Neuronal stem cell (in vitro differentiated cells): ENCODE measurements around the gene PLCH2.
A peak's percentile ranks its signal among the peaks of the same experiment; 100 is the strongest.

Experiments used
- DNase-seq: peaks from one replicate; pipeline ENCODE4 v3.0.0-alpha.2; 2013; ENCODE audit warnings: low spot score
- H2AFZ ChIP-seq: one replicate; pipeline ENCODE4 v1.6.1; 2013; ENCODE audit warnings: mild to moderate bottlenecking, low read length, inconsistent platforms
- H2AK5ac ChIP-seq: 2 replicates; pipeline ENCODE4 v1.6.1; 2013; ENCODE audit warnings: low read depth, mild to moderate bottlenecking, inconsistent platforms, low read length, moderate library complexity, mixed read lengths
- H2BK120ac ChIP-seq: 2 replicates; pipeline ENCODE4 v1.6.1; 2013; ENCODE audit warnings: low read depth, mild to moderate bottlenecking, inconsistent platforms, low read length, moderate library complexity, mixed read lengths
- H2BK12ac ChIP-seq: one replicate; pipeline ENCODE4 v1.6.1; 2013; ENCODE audit warnings: low read length, inconsistent platforms
- H2BK15ac ChIP-seq: 2 replicates; pipeline ENCODE4 v1.6.1; 2013; ENCODE audit warnings: mild to moderate bottlenecking, low read length, inconsistent platforms, mixed read lengths
- H2BK5ac ChIP-seq: one replicate; pipeline ENCODE4 v1.6.1; 2013; ENCODE audit warnings: inconsistent platforms, mild to moderate bottlenecking, low read length, moderate library complexity
- H3K14ac ChIP-seq: one replicate; pipeline ENCODE4 v1.6.1; 2013; ENCODE audit warnings: low read length, inconsistent platforms
- H3K18ac ChIP-seq: 2 replicates; pipeline ENCODE4 v1.6.1; 2013; ENCODE audit warnings: low read length, inconsistent platforms
- H3K23ac ChIP-seq: 2 replicates; pipeline ENCODE4 v1.6.1; 2013; ENCODE audit warnings: low read depth, mild to moderate bottlenecking, mixed read lengths, low read length, inconsistent platforms; ENCODE audit not compliant: poor library complexity
- H3K27ac ChIP-seq: replicated peaks from 3 replicates; pipeline ENCODE4 v1.5.1; 2013; ENCODE audit warnings: low read length, inconsistent platforms
- H3K27me3 ChIP-seq, 3 experiments: 2 replicates each; pipeline ENCODE4 v1.6.1; 2013; ENCODE audit warnings: low read length in 3 of 3, mild to moderate bottlenecking in 2 of 3, inconsistent platforms in 1 of 3, low read depth in 1 of 3, mixed read lengths in 1 of 3, moderate library complexity in 1 of 3; ENCODE audit not compliant: control insufficient read depth in 3 of 3, insufficient read depth in 3 of 3
- H3K36me3 ChIP-seq, 2 donors: replicated peaks in 1 of 2; 2 replicates each; pipeline ENCODE4 v1.6.1; 2013; ENCODE audit warnings: low read length in 2 of 2; ENCODE audit not compliant: control insufficient read depth in 2 of 2, insufficient read depth in 2 of 2
- H3K4ac ChIP-seq: 2 replicates; pipeline ENCODE4 v1.6.1; 2013; ENCODE audit warnings: inconsistent platforms, mild to moderate bottlenecking, low read length, moderate library complexity
- H3K4me1 ChIP-seq, 2 donors: 1 replicate in 1 of 2; 2 replicates in 1 of 2; pipeline ENCODE4 v1.6.1; 2013; ENCODE audit warnings: low read length in 2 of 2, low read depth in 1 of 2; ENCODE audit not compliant: control insufficient read depth in 2 of 2, insufficient read depth in 1 of 2
- H3K4me2 ChIP-seq: one replicate; pipeline ENCODE4 v1.6.1; 2013; ENCODE audit warnings: mild to moderate bottlenecking, low read length, inconsistent platforms; ENCODE audit not compliant: insufficient read depth, poor library complexity, severe bottlenecking
- H3K4me3 ChIP-seq, 2 donors: 2 replicates each; pipeline ENCODE4 v1.5.1; 2013; ENCODE audit warnings: low read length in 2 of 2, mild to moderate bottlenecking in 2 of 2, inconsistent platforms in 1 of 2, moderate library complexity in 1 of 2
- H3K79me1 ChIP-seq: one replicate; pipeline ENCODE4 v1.6.1; 2013; ENCODE audit warnings: low read depth, mild to moderate bottlenecking, inconsistent platforms, low read length, moderate library complexity
- H3K9ac ChIP-seq: one replicate; pipeline ENCODE4 v1.6.1; 2013; ENCODE audit warnings: mild to moderate bottlenecking, low read depth, low read length, inconsistent platforms; ENCODE audit not compliant: poor library complexity
- H3K9me3 ChIP-seq, 2 donors: replicated peaks in 1 of 2; 2 replicates each; pipeline versions ENCODE3 to v1.6.1; 2013; ENCODE audit warnings: low read length in 2 of 2, mild to moderate bottlenecking in 2 of 2, inconsistent platforms in 1 of 2, low read depth in 1 of 2, mixed read lengths in 1 of 2, moderate library complexity in 1 of 2; ENCODE audit not compliant: control insufficient read depth in 2 of 2, insufficient read depth in 1 of 2
- H4K8ac ChIP-seq: one replicate; pipeline ENCODE4 v1.6.1; 2013; ENCODE audit warnings: low read depth, mild to moderate bottlenecking, inconsistent platforms, low read length, moderate library complexity
- H4K91ac ChIP-seq: one replicate; pipeline ENCODE4 v1.6.1; 2013; ENCODE audit warnings: low read length, low read depth, mild to moderate bottlenecking, inconsistent platforms; ENCODE audit not compliant: poor library complexity
- WGBS, 2 donors: extraction: QIAGEN DNeasy Blood & Tissue Kit; methylation state at CpG; one replicate each; pipeline ENCODE4 v1.1.7; 2013; ENCODE audit warnings: missing lambda C conversion rate in 2 of 2, mixed read lengths in 1 of 2; ENCODE audit not compliant: insufficient read length in 2 of 2, insufficient replicate concordance in 1 of 2; ENCODE audit errors: extremely low coverage in 2 of 2; 5-methylcytosine and 5-hydroxymethylcytosine counted together

PLCH2 gene

GRCh38 chr1:2474104-2474844 lies 1.8 kb upstream of the PLCH2 start:
- H3K4me3 ChIP-seq, result no peak overlapping the region
- WGBS, 2 donors, result no CpG with 5 or more reads among the region's 17 CpGs
- H3K27me3 ChIP-seq, result peaks cover 0 to 83% (median 0%) of the 10 kb centered on the region in 3 experiments
- H3K9me3 ChIP-seq, result no peaks in the 10 kb centered on the region
- no peaks in the 10 kb centered on the region for H3K36me3 ChIP-seq
- H3K4me2 ChIP-seq, result peak overlapping the region; percentile 14
- H3K27ac ChIP-seq, result peak overlapping the region; percentile 26
- H3K4me1 ChIP-seq, result peaks cover 23 to 42% of the 10 kb centered on the region in 2 donors
- peak overlapping the region; percentile 93 for H2AK5ac ChIP-seq
- H3K9ac ChIP-seq, result peak overlapping the region; percentile 60
- peak overlapping the region; percentile 100 for H2BK15ac ChIP-seq
- H4K8ac ChIP-seq, result no peak overlapping the region
- no peak overlapping the region for H4K91ac ChIP-seq
- H2BK120ac ChIP-seq, result peak overlapping the region; percentile 61
- H3K23ac ChIP-seq, result peak overlapping the region; percentile 91
- DNase-seq, result no peak
- peaks cover 14% of the 10 kb centered on the region for H3K79me1 ChIP-seq
- H2BK12ac ChIP-seq, result peak overlapping the region; percentile 95
- H3K4ac ChIP-seq, result no peak overlapping the region
- peak overlapping the region; percentile 94 for H3K18ac ChIP-seq
- H2AFZ ChIP-seq, result peak overlapping the region; percentile 71
- H3K14ac ChIP-seq, result no peak overlapping the region
- peak overlapping the region; percentile 95 for H2BK5ac ChIP-seq

GRCh38 chr1:2474933-2475371 lies 1.1 kb upstream of the PLCH2 start:
- Histone ChIP-seq H3K27ac (no peak overlapping the region), H2BK5ac (peak overlapping the region; percentile 95)
- no CpG with 5 or more reads among the region's 13 CpGs for WGBS, 2 donors

GRCh38 chr1:2475571-2475970 lies 518 bp upstream of the PLCH2 start:
- no peak for DNase-seq
- Histone ChIP-seq H3K9ac (peak overlapping the region; percentile 72), H3K23ac (peak overlapping the region; percentile 6), H3K18ac (peak overlapping the region; percentile 89), H4K91ac (peak overlapping the region; percentile 53), H3K4ac (no peak overlapping the region), H2AFZ (no peak overlapping the region), H3K79me1 (peaks cover 14% of the 10 kb centered on the region), H3K4me1 (peaks cover 23 to 42% of the 10 kb centered on the region in 2 donors), H3K4me3 (no peak overlapping the region), H2BK120ac (no peak overlapping the region), H3K4me2 (no peak overlapping the region), H4K8ac (no peak overlapping the region), H3K14ac (peak overlapping the region; percentile 56), H3K9me3 (no peaks in the 10 kb centered on the region), H2BK12ac (peak overlapping the region; percentile 93), H2BK5ac (peak overlapping the region; percentile 90), H3K27ac (no peak overlapping the region), H2BK15ac (peak overlapping the region; percentile 98), H2AK5ac (peak overlapping the region; percentile 93), H3K36me3 (no peaks in the 10 kb centered on the region), H3K27me3 (peaks cover 0 to 79% (median 0%) of the 10 kb centered on the region in 3 experiments)
- no CpG with 5 or more reads among the region's 12 CpGs for WGBS, 2 donors

More at GRCh38 chr1:2474933-2475371, 1.1 kb upstream of the PLCH2 start:
- H2BK12ac ChIP-seq, result peak overlapping the region; percentile 93
- H3K4ac ChIP-seq, result no peak overlapping the region
- H3K9me3 ChIP-seq, result no peaks in the 10 kb centered on the region
- H3K36me3 ChIP-seq, result no peaks in the 10 kb centered on the region
- H3K9ac ChIP-seq, result peak overlapping the region; percentile 2
- peak overlapping the region; percentile 93 for H2AK5ac ChIP-seq
- H3K4me1 ChIP-seq, result peaks cover 23 to 42% of the 10 kb centered on the region in 2 donors
- H3K27me3 ChIP-seq, result peaks cover 0 to 83% (median 0%) of the 10 kb centered on the region in 3 experiments
- peak overlapping the region; percentile 100 for H2BK15ac ChIP-seq
- no peak overlapping the region for H3K4me3 ChIP-seq
- H3K14ac ChIP-seq, result no peak overlapping the region
- H4K91ac ChIP-seq, result no peak overlapping the region
- H3K18ac ChIP-seq, result peak overlapping the region; percentile 94
- H2AFZ ChIP-seq, result peak overlapping the region; percentile 71
- DNase-seq, result no peak
- H4K8ac ChIP-seq, result no peak overlapping the region
- no peak overlapping the region for H2BK120ac ChIP-seq
- H3K79me1 ChIP-seq, result peaks cover 14% of the 10 kb centered on the region
- no peak overlapping the region for H3K23ac ChIP-seq
- no peak overlapping the region for H3K4me2 ChIP-seq

GRCh38 chr1:2477309-2477708 lies 1.2 kb downstream of the PLCH2 start:
- H2BK12ac ChIP-seq, result no peak overlapping the region
- no peak for DNase-seq
- peak overlapping the region; percentile 44 for H3K23ac ChIP-seq
- peak overlapping the region; percentile 18 for H3K4me2 ChIP-seq
- H3K14ac ChIP-seq, result peak overlapping the region; percentile 82
- H3K4me1 ChIP-seq, result peaks cover 23 to 42% of the 10 kb centered on the region in 2 donors
- H3K27ac ChIP-seq, result no peak overlapping the region
- no peak overlapping the region for H3K4ac ChIP-seq
- no CpG with 5 or more reads among the region's 12 CpGs for WGBS, 2 donors
- peak overlapping the region; percentile 99 for H2BK15ac ChIP-seq
- peaks cover 11% of the 10 kb centered on the region for H3K79me1 ChIP-seq
- H2BK5ac ChIP-seq, result peak overlapping the region; percentile 22
- H3K18ac ChIP-seq, result peak overlapping the region; percentile 93
- peak overlapping the region; percentile 43 for H4K8ac ChIP-seq
- no peak overlapping the region for H2AFZ ChIP-seq
- H2AK5ac ChIP-seq, result peak overlapping the region; percentile 93
- peak overlapping the region; percentile 87 for H2BK120ac ChIP-seq
- no peaks in the 10 kb centered on the region for H3K9me3 ChIP-seq
- H3K4me3 ChIP-seq, result no peak overlapping the region
- H3K36me3 ChIP-seq, result no peaks in the 10 kb centered on the region
- peaks cover 0 to 78% (median 0%) of the 10 kb centered on the region in 3 experiments for H3K27me3 ChIP-seq
- H3K9ac ChIP-seq, result peak overlapping the region; percentile 77
- no peak overlapping the region for H4K91ac ChIP-seq
